ENCODE results near the gene DRGX.

Gene DRGX

DNA sequence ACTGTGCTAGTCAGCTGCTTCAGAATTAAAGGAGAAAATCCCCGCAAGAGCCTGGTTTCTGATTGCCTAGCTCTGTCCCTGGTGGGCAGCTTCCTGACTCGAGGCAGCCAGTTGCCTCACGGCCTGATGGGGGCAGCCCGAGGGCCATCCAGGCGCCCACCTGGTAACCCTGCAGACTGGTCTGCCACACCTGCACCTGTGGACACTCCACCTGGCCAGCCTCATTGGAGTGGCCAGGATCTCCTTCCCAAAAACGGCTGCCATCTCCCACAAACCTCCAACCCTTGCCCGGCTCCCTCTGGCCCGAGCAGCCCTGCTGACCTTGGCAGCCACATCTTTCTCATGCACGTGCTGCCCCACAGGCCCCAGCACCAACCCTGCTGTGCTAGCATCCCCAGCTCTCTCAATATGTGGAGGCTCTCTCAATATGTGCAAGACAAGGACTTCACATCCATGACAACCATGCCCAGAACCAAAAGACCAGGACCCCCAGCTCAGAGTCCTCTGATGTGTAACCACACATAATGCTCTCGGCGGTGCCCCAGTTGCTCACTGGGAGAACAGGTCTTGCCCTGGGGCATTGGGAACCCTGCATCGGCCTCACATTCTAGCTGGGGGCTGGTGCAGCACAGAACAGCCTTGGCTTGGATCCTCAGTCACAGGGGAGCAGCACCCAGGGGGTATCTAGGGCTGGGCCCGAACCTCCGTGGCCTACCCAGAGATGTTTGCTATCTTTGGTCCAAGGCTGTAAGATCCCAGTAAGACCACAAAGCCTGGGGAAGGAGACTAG is 14.6 kb downstream of the DRGX start:
- no peak for DNase-seq

DNA sequence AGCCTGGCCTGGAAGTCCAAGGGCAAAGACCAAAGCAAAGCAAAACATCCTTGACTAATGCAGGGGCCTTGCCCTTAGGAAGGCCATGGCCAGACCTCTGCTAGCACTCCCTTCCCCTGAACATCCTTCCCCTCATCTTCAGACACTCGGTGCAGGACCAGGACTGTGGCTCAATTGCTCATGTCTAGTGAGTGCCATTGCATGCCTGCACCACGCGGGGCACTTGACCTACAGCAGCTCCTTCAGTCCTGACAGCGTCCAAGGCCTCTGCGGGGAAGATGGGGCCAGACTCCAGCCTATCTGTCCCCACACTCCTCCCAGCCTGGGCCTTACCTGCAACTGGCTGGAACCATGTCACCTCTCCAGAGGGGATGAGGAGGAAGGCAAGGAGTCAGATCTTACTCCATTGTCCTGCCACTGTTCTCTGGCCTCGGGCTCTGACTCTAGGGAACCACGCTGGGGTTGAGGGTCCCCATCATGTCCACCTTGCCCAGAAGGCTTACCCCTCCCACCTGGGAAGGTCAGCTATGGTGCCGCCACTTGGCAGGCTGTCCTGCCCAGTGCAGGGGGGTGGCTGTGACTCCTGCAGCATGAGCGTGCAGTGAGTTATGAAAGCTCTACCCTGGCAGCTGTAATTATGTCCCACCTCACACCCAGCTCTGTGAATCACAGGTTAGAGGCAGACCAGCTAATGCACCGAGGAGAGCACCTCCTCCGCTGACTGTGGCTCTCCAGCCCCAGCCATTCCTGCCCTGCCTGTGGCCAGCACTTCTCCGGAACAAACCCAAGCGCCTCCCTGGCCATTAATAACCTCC is 16.1 kb downstream of the DRGX start:
- peak in 1 of 3 donors; percentile 30 for DNase-seq

DNA sequence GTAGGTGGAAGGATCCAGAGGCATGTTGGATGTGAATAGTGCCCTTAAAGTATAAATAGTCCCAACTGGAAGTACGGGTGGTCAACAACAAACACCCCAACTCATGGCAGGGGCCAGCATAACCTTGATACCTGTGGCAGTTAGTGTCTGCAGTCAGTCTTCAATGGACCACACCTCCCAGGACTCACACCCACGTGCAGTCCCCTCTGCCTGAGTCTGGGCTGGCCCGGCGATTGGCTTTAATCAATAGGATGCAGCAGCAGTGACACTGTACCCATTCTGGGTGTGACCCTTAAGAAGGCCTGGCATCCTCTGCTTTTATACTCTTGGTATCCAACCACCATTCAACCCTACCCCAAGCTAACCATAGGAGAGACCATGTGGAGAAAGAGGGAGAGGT is 18.6 kb downstream of the DRGX start:
- no peak for DNase-seq

GRCh38 chr10:49375611-49376010 is 20.3 kb downstream of the DRGX start:
- no peak for DNase-seq

DNA sequence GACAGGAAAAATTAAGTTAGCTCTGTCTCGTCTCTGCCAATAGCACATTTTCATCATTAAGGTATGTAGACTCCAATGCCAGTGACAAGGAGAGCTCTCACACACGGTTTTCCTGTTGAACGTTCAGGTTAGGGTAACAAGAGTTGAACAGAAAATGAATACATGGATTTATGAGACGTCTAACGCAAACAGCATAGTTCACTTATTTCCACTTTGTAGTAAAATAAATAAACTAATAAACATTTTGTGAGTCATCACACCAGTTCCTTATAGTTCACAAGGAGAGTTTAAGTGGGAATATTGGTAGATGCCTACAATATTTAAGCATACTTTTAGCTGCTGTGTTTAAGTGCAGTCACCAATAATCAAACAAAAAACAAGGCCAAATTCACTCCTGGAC is 21.1 kb downstream of the DRGX start:
- no peak for DNase-seq

GRCh38 chr10:49373361-49373760 is 22.5 kb downstream of the DRGX start:
- DNase-seq: peak; percentile 37 to 42 (median 39)

- peak; percentile 81 to 88 (median 86) for DNase-seq
Observed at GRCh38 chr10:49371967-49372366, 23.9 kb downstream of the DRGX start.

DNA sequence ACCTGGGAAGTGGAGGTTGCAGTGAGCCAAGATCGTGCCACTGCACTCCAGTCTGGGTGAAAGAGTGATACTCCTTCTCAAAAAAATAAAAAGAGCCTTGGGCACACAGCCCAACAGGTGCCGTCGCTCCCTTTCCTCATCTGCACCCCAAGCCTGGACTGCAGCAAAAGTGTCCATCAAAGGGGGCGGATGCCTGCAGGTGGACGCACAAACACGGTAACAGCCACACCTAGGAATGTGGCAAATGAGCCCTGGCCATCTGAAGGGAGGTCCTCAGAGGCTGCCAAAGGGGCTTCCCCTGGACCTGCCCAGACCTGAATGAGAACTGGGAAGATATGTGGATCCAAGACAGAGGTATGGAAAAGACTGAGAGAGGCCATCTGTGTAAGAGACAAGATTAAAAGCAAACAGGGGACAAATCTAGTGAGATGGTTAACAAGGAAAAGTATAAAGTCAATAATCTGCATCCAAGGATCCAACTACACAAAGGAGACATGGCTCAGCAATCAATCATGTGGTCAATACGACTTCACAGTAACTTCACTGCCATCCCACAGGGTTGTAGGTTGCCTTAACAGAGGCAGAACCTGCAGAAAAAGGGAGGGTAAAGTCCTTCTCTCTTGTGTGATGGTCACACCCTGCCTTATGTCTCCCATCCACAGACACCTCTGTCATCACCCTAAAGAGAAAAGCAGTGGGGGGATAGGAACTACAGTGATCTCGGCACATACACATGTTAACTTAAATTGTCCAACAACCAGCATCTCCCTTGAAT is 25.4 kb downstream of the DRGX start:
- no peak for DNase-seq

DNA sequence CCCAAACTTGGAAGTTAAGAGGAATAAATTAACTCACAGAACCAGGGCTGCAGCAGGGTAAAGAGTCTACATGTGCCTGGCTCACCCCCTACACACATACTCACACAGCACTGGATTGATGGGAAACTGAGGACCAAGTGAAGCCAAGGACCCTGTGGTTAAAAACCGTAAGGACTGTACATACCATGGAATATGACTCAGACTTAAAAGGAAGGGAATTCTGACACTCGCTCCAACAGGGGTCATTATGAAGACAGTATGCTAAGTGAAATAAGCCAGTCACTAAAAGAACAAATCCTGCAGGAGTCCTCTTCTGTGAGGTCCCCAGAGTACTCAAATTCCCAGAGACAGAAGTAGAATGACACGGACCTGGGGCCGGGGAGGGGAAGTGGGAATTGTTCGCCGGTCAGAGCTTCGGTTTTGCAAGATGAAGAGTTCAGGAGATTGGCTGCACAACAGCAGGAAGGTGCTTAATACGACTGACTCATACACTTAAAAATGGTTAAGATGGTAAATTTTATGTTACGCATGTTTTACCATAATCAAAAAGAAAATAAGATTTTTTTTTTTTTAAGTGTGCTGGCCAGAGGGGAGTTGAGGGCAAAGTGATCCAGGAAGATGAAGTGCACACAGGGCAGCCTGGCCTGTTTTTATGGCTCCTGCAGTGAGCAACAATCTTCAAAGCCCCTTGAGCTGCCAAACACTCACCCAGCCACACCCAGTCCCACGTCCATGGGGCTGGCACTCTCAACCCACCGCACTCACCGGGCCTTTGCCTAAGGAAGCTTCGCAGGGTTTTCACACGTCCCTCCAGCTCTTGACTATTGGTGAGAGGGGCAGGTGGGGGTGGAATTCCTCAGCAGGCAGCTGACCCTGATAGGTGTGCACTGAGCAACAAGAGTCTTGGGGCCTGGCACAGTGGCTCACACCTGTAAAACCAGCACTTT is 26.4 kb downstream of the DRGX start:
- DNase-seq: peak in 2 of 3 donors; percentile 33 to 36

GRCh38 chr10:49368256-49368655 is 27.6 kb downstream of the DRGX start:
- DNase-seq: no peak

- no peak for DNase-seq
Observed at GRCh38 chr10:49367600-49367999, 28.3 kb downstream of the DRGX start.

DNA sequence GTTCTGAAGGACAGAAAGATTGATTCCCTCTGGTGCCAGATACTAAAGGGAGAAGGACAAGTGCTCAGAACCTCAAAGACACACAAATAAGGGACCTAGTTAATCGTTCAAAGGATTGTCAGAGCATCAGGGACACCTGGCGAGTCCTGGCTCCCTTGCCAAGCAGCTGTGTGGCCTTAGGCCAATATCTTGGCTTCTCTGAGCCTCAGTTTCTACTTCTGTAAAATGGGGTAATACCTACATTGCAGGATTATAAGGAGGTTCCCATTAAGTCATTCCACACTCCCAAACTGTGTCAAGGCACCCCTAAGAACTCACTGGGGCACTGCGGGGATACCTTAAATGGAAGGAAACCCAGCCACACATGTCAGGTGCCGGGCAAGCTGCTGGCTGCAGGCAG is 29.4 kb downstream of the DRGX start:
- no peak for DNase-seq

DNA sequence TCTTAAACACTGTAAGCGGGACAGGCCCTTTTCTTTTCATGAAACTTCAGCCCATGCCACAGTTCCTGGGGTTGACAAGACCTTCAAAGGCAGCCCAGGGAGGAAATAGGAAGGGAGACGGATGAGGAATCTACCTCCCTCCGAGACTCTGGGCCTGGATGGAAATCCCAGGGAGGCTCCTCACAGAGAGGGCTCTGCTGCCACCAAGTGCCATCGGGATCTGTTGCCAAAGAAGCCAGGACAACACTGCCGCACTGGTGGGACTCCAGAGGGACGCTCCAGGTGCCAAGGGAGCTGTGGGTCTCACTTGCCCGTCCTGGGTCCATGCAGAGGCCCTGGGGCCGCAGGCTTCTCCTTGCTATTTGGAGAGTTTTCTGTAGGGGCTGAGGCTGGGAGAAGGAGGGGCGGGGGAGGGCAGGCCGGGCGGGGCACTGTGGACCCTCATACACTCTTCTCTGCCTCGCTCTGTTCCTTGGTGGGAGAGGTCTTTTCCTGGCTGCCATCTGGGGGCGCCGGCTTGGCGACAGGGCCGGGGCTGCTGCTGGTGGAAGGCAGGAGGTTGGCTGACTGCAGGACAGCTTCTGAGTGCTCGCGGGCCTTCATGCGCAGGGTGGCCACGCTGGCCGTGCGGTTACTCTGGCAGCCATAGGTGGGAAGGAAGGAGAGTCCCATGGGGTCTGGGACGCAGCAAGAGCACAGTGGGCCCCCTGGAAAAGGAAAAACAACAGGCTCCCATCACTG is 30.0 kb downstream of the DRGX start:
- no peak for DNase-seq

DNA sequence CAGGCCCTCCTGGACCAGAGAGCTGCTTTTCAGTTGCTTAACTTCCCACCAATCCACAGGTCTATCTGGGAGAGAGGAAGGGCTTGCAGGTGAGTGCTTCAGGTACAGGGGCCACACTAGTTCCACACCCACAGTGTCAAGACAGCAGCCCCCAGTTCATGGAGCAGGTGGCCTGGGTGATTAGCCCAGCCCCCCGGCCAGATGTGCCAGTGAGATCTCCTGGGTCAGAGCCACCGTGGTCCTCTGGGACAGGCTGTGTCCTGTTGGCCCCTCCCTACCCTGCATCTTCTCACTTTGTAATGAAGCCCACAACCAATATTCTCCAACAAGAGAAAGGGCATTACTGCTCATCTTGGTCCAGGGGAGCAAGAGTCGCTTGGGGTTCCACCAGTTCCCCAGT is 30.6 kb downstream of the DRGX start:
- no peak for DNase-seq

DNA sequence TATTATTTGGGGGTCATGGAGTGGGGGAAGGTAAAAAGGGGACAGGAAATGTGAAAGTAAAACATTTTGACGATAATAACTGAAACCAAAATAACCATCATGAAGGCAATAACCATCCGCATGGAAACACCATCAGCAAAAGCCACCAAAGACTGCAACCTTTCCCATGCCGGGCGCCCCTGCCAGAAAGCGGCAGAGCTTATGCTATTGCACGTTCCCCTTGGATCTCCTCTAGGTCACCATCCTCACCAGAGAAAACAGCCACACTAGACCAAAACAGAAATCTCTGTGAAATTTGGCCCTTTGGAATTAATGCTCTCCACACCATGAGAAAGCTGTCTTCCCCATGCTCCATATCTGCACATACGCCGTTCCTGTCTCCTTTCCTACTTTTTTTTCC is 31.1 kb downstream of the DRGX start:
- DNase-seq: no peak

DNA sequence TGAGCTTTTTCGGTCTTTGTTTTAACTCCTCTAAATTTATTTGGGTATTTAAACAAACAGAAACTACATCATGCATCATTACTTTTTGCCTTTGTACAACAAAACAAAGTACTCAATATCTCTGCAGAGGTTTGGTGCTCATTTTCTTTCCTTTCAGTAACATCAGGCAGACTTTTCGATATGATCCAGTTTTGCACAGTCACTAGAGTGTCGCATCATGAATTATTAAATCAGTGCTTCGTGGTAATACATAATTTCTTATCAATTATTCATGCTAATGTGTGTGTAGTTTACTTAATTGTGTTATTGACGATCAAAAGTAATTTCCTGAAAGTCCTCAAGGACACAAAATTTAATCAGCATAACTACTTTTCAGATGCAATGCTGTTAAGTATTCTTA is 31.8 kb downstream of the DRGX start:
- DNase-seq: no peak

- DNase-seq: no peak
Observed at GRCh38 chr10:49363309-49364031, 32.4 kb downstream of the DRGX start.

DNA sequence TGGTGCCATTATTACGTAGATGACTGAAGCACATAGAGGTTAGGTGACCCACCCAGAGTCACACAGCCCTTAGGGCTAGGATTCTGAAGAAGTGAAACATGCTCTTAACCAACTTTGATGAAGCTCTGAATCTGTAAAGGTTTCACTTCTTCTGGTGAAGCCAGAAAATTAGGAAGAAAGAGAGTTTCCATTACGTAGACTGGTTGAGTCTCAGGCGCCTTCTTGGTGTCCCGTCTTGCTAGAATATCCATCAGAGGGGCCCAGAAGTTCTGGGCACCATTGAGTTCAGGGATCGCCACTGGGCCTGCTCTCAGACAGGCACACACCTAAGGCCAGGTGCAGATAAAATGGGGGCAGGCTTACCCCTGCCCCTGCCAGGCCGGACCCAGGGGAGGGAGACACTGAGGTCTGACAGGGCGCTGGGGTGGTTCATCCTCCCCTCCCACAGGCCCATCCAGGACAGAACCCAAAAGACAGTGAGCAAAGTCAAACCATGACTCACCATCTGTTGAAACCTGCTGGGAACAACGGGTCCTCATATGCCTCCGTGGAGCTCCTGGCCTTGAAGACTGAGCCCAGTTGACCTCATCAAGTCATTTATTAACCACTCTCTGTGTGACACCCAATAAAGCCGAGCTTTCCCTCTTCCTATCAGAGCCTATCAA is 33.2 kb downstream of the DRGX start:
- peak; percentile 64 to 87 (median 80) for DNase-seq

DNA sequence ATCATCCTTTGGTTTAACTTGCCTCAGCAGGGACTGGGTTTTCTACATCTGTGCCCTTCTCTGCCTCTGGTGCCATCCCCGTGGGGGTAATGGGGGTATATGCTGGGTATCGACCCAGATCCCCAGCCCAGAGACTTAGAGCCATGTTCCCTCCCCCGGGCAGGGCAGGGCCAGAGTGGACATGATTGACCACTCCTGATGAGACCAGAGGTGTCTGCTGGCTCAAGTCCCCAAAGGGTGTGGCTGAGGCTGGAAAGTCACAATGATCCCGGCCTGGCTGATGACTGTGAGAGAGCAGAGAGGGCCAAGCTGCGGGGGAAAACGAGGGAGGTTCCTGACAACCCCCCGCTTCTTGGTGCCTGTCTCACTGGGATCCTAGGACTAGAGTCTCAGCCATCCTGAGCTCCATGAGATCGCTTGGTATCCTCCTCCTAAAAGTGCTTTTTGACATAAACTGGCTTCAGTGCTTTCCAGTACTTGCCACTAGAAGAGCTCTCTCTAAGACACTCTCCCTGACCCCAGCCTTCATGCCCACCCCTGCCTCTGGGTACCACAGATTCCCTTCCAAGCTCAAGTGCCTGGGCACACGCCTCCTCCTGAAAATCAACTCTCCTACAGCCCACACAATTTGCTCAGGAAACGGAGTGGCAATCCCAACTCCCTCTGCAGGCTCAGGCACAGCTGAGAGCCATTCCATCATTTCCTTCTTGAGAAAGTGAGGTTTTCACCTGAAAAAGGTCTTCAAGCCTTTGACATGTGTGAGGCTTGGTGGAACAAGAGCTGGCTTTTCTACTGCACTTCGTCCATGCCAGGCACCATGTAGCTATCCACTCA is 33.9 kb downstream of the DRGX start:
- DNase-seq: no peak

Measured in suppressor macrophage treated with lipopolysaccharide for 1 hour (primary cell).